Smooth muscle cell (in vitro differentiated cells): ENCODE data around the gene GRK6. TPM values are rescaled to one million over a fixed set of nuclear protein-coding genes. Genes with fewer than 3 reads are reported as not detected.
"Not testable (repeated sequence)": the region's sequence is repeated elsewhere in the genome, so short reads cannot be mapped to it uniquely, and the experiment has no call there.

ENCODE experiments used
- DNase-seq: peaks from one replicate; lab custom pipeline; 2025; ENCODE audit not compliant: unreplicated experiment; lab: John Stamatoyannopoulos, UW
- H2AFZ ChIP-seq: fragments of 200-600 bp; sonication (generic); 2 replicates; pipeline ENCODE4 v1.6.0; 2016; ENCODE audit warnings: antibody characterized with exemption, low read depth, mild to moderate bottlenecking
- H3F3A ChIP-seq: fragments of 200-600 bp; sonication (generic); 2 replicates; pipeline ENCODE4 v1.6.0; 2017; ENCODE audit warnings: antibody characterized with exemption, low read depth
- H3K27ac ChIP-seq: fragments of 200-600 bp; sonication (generic); 2 replicates; pipeline ENCODE4 v1.5.1; 2016; ENCODE audit warnings: low read depth, mild to moderate bottlenecking
- H3K27me3 ChIP-seq: fragments of 200-600 bp; sonication (generic); 2 replicates; pipeline ENCODE4 v1.6.1; 2016; ENCODE audit warnings: low read depth, mild to moderate bottlenecking
- H3K36me3 ChIP-seq: fragments of 200-600 bp; sonication (generic); 2 replicates; pipeline ENCODE4 v1.5.1; 2016; ENCODE audit warnings: low read depth
- H3K4me1 ChIP-seq: fragments of 200-600 bp; sonication (generic); 2 replicates; pipeline ENCODE4 v1.5.1; 2016; ENCODE audit warnings: low read depth
- H3K4me2 ChIP-seq: fragments of 200-600 bp; sonication (generic); 2 replicates; pipeline ENCODE4 v1.6.0; 2016; ENCODE audit warnings: mild to moderate bottlenecking
- H3K4me3 ChIP-seq: fragments of 200-600 bp; sonication (generic); 2 replicates; pipeline ENCODE4 v1.5.1; 2016; ENCODE audit warnings: mild to moderate bottlenecking
- H3K79me2 ChIP-seq: fragments of 200-600 bp; sonication (generic); 2 replicates; pipeline ENCODE4 v1.6.0; 2016; ENCODE audit warnings: low read depth, mild to moderate bottlenecking
- H3K9ac ChIP-seq: fragments of 200-600 bp; sonication (generic); 2 replicates; pipeline ENCODE4 v1.6.0; 2016; ENCODE audit warnings: low read depth
- H3K9me3 ChIP-seq: fragments of 200-600 bp; sonication (generic); replicated peaks from 2 replicates; pipeline ENCODE4 v1.5.1; 2016; ENCODE audit warnings: low read depth
- H4K20me1 ChIP-seq: fragments of 200-600 bp; sonication (generic); 2 replicates; pipeline ENCODE4 v1.6.0; 2016; ENCODE audit warnings: low read depth
- CTCF ChIP-seq: fragments of 200-600 bp; sonication (generic); IDR thresholded peaks from 2 replicates; pipeline ENCODE4 v1.5.1; 2017; ENCODE audit warnings: borderline replicate concordance, mild to moderate bottlenecking, antibody characterized with exemption; ENCODE audit not compliant: insufficient read depth, poor library complexity, severe bottlenecking
- WGBS: methylation state at CpG from one replicate; pipeline ENCODE4 v1.1.7; 2016; ENCODE audit warnings: low lambda C conversion rate; 5-methylcytosine and 5-hydroxymethylcytosine counted together
- polyA plus RNA-seq: library from polyadenylated mRNA; unstranded; fragments of >200 nt; fragmentation: Nextera tagmentation; extraction: Ambion mirVana; gene quantifications from 2 replicates; pipeline ENCODE4 v1.2.1, GENCODE V29; 2016
- total RNA-seq: library from RNA; depleted of rRNA; stranded (reverse); fragments of >200 nt; gene quantifications from 2 replicates; pipeline ENCODE4 v1.2.3, GENCODE V29; 2014

Gene GRK6
- total and polyA plus RNA-seq, 2 experiments from 2014 or later = 20.8 to 28.5 TPM

GRCh38 chr5:177412603-177413233 is 13.8 kb upstream of the GRK6 start:
- no peaks in the 10 kb centered on the region for H3F3A ChIP-seq
- H3K4me3 ChIP-seq = no peak overlapping the region
- no peaks in the 10 kb centered on the region for H3K4me1 ChIP-seq
- no peaks in the 10 kb centered on the region for H3K9me3 ChIP-seq
- 90% methylated on average over 8 of the region's 8 CpGs for WGBS
- no peak overlapping the region for H3K4me2 ChIP-seq
- no peak overlapping the region for H2AFZ ChIP-seq
- no peaks in the 10 kb centered on the region for H3K27me3 ChIP-seq
- H3K36me3 ChIP-seq = no peaks in the 10 kb centered on the region
- no peak for TF ChIP-seq CTCF
- no peak overlapping the region for H3K27ac ChIP-seq
- H3K79me2 ChIP-seq = no peaks in the 10 kb centered on the region
- no peak overlapping the region for H3K9ac ChIP-seq
- no peak for DNase-seq
- H4K20me1 ChIP-seq = no peaks in the 10 kb centered on the region

DNA sequence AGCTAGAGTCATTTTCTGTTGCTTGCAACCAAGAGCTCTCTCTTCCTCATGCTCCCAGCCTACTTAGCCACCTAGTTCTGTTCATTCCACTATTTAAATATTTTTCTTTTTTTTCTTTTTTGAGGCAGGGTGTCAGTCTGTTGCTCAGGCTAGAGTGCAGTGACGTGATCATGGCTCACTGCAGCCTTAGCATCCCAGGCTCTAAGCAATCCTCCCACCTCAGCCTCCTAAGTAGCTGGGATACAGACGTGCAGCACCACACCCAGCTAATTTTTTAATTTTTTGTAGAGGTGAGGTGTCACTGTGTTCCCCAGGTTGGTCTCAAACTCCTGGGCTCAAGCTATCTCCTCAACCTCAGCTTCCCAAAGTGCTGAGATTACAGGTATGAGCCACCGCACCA is 12.0 kb upstream of the GRK6 start:
- DNase-seq = no peak
- H3K79me2 ChIP-seq = no peaks in the 10 kb centered on the region
- H3K27me3 ChIP-seq = no peaks in the 10 kb centered on the region
- no peak overlapping the region for H3K4me3 ChIP-seq
- no peak overlapping the region for H3K4me2 ChIP-seq
- no peak overlapping the region for H3K9ac ChIP-seq
- TF ChIP-seq CTCF = no peak
- H3K4me1 ChIP-seq = no peaks in the 10 kb centered on the region
- WGBS = 88% methylated on average over 3 of the region's 3 CpGs
- no peaks in the 10 kb centered on the region for H3K36me3 ChIP-seq
- no peaks in the 10 kb centered on the region for H3K9me3 ChIP-seq
- no peak overlapping the region for H2AFZ ChIP-seq
- no peaks in the 10 kb centered on the region for H4K20me1 ChIP-seq
- H3K27ac ChIP-seq = no peak overlapping the region
- H3F3A ChIP-seq = no peaks in the 10 kb centered on the region

- not testable (repeated sequence) for H3K4me3 ChIP-seq, H4K20me1 ChIP-seq, H3K27ac ChIP-seq, H3F3A ChIP-seq, H3K4me2 ChIP-seq, DNase-seq, H3K27me3 ChIP-seq, H3K4me1 ChIP-seq, H3K9ac ChIP-seq, H3K79me2 ChIP-seq, H3K9me3 ChIP-seq, H2AFZ ChIP-seq, H3K36me3 ChIP-seq
- WGBS = 91% methylated on average over 6 of the region's 6 CpGs
Measured at GRCh38 chr5:177417081-177417480, 9.4 kb upstream of the GRK6 start.

- Histone ChIP-seq H3K9ac (no peak overlapping the region), H3K4me2 (no peak overlapping the region), H3K27me3 (no peaks in the 10 kb centered on the region), H4K20me1 (no peaks in the 10 kb centered on the region), H3K9me3 (no peaks in the 10 kb centered on the region), H3K4me3 (no peak overlapping the region), H3K4me1 (no peaks in the 10 kb centered on the region), H3K27ac (no peak overlapping the region), H2AFZ (no peak overlapping the region), H3F3A (no peaks in the 10 kb centered on the region), H3K79me2 (no peaks in the 10 kb centered on the region), H3K36me3 (no peaks in the 10 kb centered on the region)
- WGBS = 90% methylated on average over 3 of the region's 3 CpGs
- no peak for TF ChIP-seq CTCF
- DNase-seq = no peak
Measured at GRCh38 chr5:177419046-177419445, 7.4 kb upstream of the GRK6 start.

- H3K27me3 ChIP-seq, H3F3A ChIP-seq, H3K36me3 ChIP-seq, H3K9ac ChIP-seq, H3K4me3 ChIP-seq, H3K4me2 ChIP-seq, H3K79me2 ChIP-seq, H4K20me1 ChIP-seq, H3K27ac ChIP-seq, DNase-seq, H3K4me1 ChIP-seq, H3K9me3 ChIP-seq, H2AFZ ChIP-seq: not testable (repeated sequence)
- 90% methylated on average over 7 of the region's 7 CpGs for WGBS
Measured at GRCh38 chr5:177420472-177420871, 6.0 kb upstream of the GRK6 start.
